GM12891 (cell line): ENCODE measurements around the gene NBAS.
"Not testable (repeated sequence)": the region's sequence is repeated elsewhere in the genome, so short reads cannot be mapped to it uniquely, and the experiment has no call there.

Experiments used
- PAX5 ChIP-seq: IDR thresholded peaks from 2 replicates; pipeline ENCODE4 v1.6.1; 2011; ENCODE audit warnings: low read length, moderate library complexity, mild to moderate bottlenecking; ENCODE audit not compliant: insufficient read depth, severe bottlenecking
- POLR2A ChIP-seq: IDR thresholded peaks from 2 replicates; pipeline ENCODE4 v1.6.1; 2011; ENCODE audit warnings: low read depth, low read length, control low read depth
- POLR2AphosphoS5 ChIP-seq: IDR thresholded peaks from 2 replicates; pipeline ENCODE4 v1.6.1; 2011; ENCODE audit warnings: low read depth, low read length, control low read depth
- POU2F2 ChIP-seq: IDR thresholded peaks from 2 replicates; pipeline ENCODE4 v1.6.1; 2011; ENCODE audit warnings: low read depth, mild to moderate bottlenecking, control low read depth, low read length, moderate library complexity
- SPI1 ChIP-seq: IDR thresholded peaks from 2 replicates; pipeline ENCODE4 v1.6.1; 2011; ENCODE audit warnings: low read depth, low read length, control low read depth
- TAF1 ChIP-seq: IDR thresholded peaks from 2 replicates; pipeline ENCODE4 v1.6.1; 2011; ENCODE audit warnings: low read depth, low read length, control low read depth

DNA sequence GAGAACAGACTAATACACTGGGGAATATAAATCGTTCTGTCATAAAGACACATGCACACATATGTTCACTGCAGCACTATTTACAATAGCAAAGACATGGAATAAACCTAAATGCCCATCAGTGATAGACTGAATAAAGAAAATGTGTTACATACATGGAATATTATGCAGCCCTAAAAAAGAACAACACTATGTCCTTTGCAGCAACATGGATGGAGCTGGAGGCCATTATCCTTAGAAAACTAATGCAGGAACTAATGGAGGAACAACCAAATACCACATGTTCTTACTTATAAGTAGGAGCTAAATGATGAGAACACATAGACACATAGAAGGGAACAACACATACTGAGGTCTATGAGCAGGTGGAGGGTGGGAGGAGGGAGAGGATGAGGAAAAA, 61.9 kb downstream of the NBAS start:
- not testable (repeated sequence) for TF ChIP-seq POLR2AphosphoS5, POLR2A, TAF1, SPI1, POU2F2, PAX5
